GM12801 (cell line): Measurements from ENCODE around the gene MACF1.

ENCODE experiments used
- TF ChIP-seq, protein P1 (sequence below): IDR thresholded peaks from one replicate; pipeline ENCODE4 v1.5.1; 2011; ENCODE audit warnings: control low read depth; ENCODE audit not compliant: insufficient read length; ENCODE audit errors: extremely low read depth

MACF1 gene

DNA sequence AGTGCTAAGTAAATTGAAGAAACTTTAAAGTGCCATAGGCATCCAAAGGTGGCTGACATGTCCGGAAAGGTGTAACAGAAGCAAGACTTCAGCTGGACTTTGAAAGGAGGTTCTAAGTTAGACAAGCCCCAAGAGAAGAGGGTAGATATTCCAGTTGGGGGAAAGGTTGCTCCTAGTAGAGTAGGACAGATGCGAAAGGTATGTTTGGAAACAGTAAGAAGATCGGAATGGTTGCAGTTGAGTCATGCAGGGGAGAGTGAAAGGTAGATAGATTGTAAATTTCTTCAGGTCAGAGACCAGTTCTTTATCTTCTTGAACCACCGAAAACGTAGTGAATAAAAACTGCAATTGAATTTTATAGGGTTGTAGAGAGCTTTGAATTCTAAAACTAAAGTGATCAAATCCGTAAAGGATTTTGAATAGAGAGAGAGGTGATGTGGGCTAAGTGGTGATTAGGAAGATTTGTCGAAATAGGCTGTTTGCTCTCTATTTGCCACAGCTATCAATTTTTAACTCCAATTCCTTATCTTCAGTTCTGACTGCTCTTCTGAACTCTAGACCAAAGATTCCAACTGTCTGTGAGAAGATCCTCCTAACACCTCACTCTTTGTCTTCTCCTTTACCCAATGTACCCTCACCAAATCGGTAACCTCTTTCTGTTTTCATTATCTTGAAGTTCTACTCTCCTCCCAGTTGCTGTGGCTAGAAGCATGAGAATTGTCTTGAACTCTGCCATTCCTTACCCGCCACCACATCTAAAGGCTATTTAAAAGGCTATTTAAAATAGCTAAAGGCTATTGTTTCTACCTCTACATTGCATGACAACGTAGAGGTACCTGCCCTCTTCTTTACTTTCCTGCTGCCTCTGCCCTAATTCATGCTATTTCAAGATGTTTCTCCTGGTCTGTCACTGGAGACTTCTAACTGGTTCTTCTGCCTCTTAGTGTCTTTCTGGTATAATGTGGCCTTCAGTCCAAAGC is 16.7 kb downstream of the MACF1 start:
- TF ChIP-seq, protein P1, sequence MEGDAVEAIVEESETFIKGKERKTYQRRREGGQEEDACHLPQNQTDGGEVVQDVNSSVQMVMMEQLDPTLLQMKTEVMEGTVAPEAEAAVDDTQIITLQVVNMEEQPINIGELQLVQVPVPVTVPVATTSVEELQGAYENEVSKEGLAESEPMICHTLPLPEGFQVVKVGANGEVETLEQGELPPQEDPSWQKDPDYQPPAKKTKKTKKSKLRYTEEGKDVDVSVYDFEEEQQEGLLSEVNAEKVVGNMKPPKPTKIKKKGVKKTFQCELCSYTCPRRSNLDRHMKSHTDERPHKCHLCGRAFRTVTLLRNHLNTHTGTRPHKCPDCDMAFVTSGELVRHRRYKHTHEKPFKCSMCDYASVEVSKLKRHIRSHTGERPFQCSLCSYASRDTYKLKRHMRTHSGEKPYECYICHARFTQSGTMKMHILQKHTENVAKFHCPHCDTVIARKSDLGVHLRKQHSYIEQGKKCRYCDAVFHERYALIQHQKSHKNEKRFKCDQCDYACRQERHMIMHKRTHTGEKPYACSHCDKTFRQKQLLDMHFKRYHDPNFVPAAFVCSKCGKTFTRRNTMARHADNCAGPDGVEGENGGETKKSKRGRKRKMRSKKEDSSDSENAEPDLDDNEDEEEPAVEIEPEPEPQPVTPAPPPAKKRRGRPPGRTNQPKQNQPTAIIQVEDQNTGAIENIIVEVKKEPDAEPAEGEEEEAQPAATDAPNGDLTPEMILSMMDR: no peak

DNA sequence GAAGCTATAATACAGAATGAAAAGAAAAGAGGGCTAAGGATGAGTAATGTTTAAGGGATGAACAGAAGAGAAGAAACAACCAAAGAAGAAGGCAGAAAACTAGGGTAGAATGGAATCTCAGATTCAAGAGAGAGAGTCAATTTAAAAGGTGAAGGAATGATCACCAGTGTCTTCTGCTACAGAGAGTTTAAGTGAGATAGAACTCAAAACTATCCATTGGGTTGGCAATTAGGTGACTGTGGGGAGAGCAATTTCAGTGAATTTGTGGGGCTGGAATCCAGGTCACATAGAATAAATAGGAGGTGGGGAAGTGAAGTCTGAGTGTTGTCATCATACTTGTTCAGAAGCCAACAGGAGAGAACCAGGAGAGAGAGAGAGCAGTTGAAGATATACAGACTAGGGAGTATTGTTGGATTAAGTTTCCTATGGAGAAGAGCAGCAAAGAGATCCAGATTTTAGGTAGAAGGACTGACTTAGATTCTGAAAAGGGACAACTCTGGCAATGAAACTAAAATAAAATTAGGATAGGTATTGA is 19.9 kb downstream of the MACF1 start:
- TF ChIP-seq, protein P1: no peak

GRCh38 chr1:39226836-39227235 is 22.3 kb downstream of the MACF1 start:
- TF ChIP-seq, protein P1: no peak

- TF ChIP-seq, protein P1: no peak
Measured at GRCh38 chr1:39228252-39228651, 23.8 kb downstream of the MACF1 start.

- TF ChIP-seq, protein P1: no peak
Measured at GRCh38 chr1:39229504-39229903, 25.0 kb downstream of the MACF1 start.

GRCh38 chr1:39230261-39231190 is 26.0 kb downstream of the MACF1 start:
- TF ChIP-seq, protein P1: no peak

DNA sequence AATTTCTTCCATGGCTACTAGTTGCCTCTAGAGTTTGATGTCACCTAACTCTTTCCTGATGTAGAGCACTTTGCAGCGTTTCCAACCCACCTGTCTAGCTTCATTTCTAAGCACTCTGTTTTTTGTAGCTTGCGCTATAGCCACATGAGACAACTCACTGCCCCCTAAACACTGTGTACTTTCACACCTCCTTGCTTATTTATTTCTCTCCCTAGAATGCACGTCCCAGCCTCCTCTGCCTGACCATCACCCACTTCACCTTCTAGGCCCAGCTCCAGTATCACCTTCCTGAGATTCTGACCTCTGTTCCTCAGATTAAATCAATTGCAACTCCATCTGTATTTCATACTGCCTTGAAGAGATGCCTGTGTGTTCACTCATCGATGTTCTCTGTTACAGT is 32.5 kb downstream of the MACF1 start:
- TF ChIP-seq, protein P1: no peak
